NCI-H2171 treated with DMSO at 0.1 percent for 48 hours (cell line): ENCODE results near the gene LILRA6.
A peak's percentile ranks its signal among the peaks of the same experiment; 100 is the strongest.
"Not testable (repeated sequence)": the region's sequence is repeated elsewhere in the genome, so short reads cannot be mapped to it uniquely, and the experiment has no call there.

Experiments used
- DNase-seq: peaks from one replicate; lab custom pipeline; 2025; lab: John Stamatoyannopoulos, UW

LILRA6 gene

GRCh38 chr19:54231077-54231931 lies 11.3 kb downstream of the LILRA6 start:
- DNase-seq, result peak; percentile 18

- DNase-seq, result no peak
Measured at GRCh38 chr19:54230031-54230430, 12.6 kb downstream of the LILRA6 start.

- DNase-seq, result no peak
Measured at GRCh38 chr19:54229146-54229545, 13.4 kb downstream of the LILRA6 start.

GRCh38 chr19:54224619-54225018 lies 18.0 kb downstream of the LILRA6 start:
- not testable (repeated sequence) for DNase-seq

- not testable (repeated sequence) for DNase-seq
Measured at GRCh38 chr19:54223937-54224281, 18.7 kb downstream of the LILRA6 start.

- not testable (repeated sequence) for DNase-seq
Measured at GRCh38 chr19:54223277-54223936, 19.2 kb downstream of the LILRA6 start.

- DNase-seq, result not testable (repeated sequence)
Measured at GRCh38 chr19:54222474-54223276, 19.9 kb downstream of the LILRA6 start, which contains the start of gene LILRB3. TSS of gene LILRB3 (minus strand) at chr19:54223007. CDS start at chr19:54222976, 31 bp downstream.

GRCh38 chr19:54221947-54222346 lies 20.6 kb downstream of the LILRA6 start:
- DNase-seq, result not testable (repeated sequence)

- DNase-seq, result not testable (repeated sequence)
Measured at GRCh38 chr19:54219702-54220101, 22.9 kb downstream of the LILRA6 start.

- no peak for DNase-seq
Measured at GRCh38 chr19:54218960-54219661, 23.5 kb downstream of the LILRA6 start.

- no peak for DNase-seq
Measured at GRCh38 chr19:54218259-54218658, 24.3 kb downstream of the LILRA6 start.

- DNase-seq, result not testable (repeated sequence)
Measured at GRCh38 chr19:54217517-54218247, 24.9 kb downstream of the LILRA6 start.

- no peak for DNase-seq
Measured at GRCh38 chr19:54216869-54217268, 25.7 kb downstream of the LILRA6 start.

GRCh38 chr19:54214734-54215133 lies 27.9 kb downstream of the LILRA6 start:
- DNase-seq, result not testable (repeated sequence)

GRCh38 chr19:54214217-54214616 lies 28.4 kb downstream of the LILRA6 start:
- not testable (repeated sequence) for DNase-seq

- no peak for DNase-seq
Measured at GRCh38 chr19:54211235-54211634, 31.4 kb downstream of the LILRA6 start.

- DNase-seq, result peak; percentile 66
Measured at GRCh38 chr19:54209811-54210494, 32.6 kb downstream of the LILRA6 start.

GRCh38 chr19:54209058-54209810 lies 33.4 kb downstream of the LILRA6 start:
- DNase-seq, result no peak

- no peak for DNase-seq
Measured at GRCh38 chr19:54208784-54209057, 33.9 kb downstream of the LILRA6 start.
